MV-4-11 (cell line): Measurements from ENCODE around the gene DLGAP4.

Source experiments
- DNase-seq: peaks from one replicate; lab custom pipeline; 2025; lab: John Stamatoyannopoulos, UW

The DLGAP4 gene

GRCh38 chr20:36333841-36334240 is 27.7 kb downstream of the DLGAP4 start:
- no peak for DNase-seq

- DNase-seq, result no peak
These were observed 28.4 kb downstream of the DLGAP4 start for GRCh38 chr20:36334281-36335205.

GRCh38 chr20:36335206-36335870 is 29.2 kb downstream of the DLGAP4 start:
- DNase-seq, result no peak

- DNase-seq, result no peak
These were observed 30.1 kb downstream of the DLGAP4 start for GRCh38 chr20:36336204-36336603.

- no peak for DNase-seq
These were observed 31.0 kb downstream of the DLGAP4 start for GRCh38 chr20:36336954-36337704.

GRCh38 chr20:36337886-36338285 is 31.7 kb downstream of the DLGAP4 start:
- DNase-seq, result no peak

GRCh38 chr20:36339646-36340592 is 33.8 kb downstream of the DLGAP4 start:
- DNase-seq, result no peak

GRCh38 chr20:36340593-36340990 is 34.5 kb downstream of the DLGAP4 start:
- no peak for DNase-seq

GRCh38 chr20:36341331-36342020 is 35.3 kb downstream of the DLGAP4 start:
- no peak for DNase-seq

- DNase-seq, result no peak
These were observed 36.4 kb downstream of the DLGAP4 start for GRCh38 chr20:36342331-36343120.

- no peak for DNase-seq
These were observed 37.5 kb downstream of the DLGAP4 start for GRCh38 chr20:36343641-36344040.

- no peak for DNase-seq
These were observed 38.5 kb downstream of the DLGAP4 start for GRCh38 chr20:36344517-36345132.

- no peak for DNase-seq
These were observed 40.1 kb downstream of the DLGAP4 start for GRCh38 chr20:36346256-36346655.

- no peak for DNase-seq
These were observed 43.4 kb downstream of the DLGAP4 start for GRCh38 chr20:36349384-36350170.

- DNase-seq, result no peak
These were observed 44.3 kb downstream of the DLGAP4 start for GRCh38 chr20:36350439-36350838.

- DNase-seq, result no peak
These were observed 45.8 kb downstream of the DLGAP4 start for GRCh38 chr20:36351937-36352336.

GRCh38 chr20:36352843-36353553 is 46.9 kb downstream of the DLGAP4 start:
- no peak for DNase-seq

- no peak for DNase-seq
These were observed 47.6 kb downstream of the DLGAP4 start for GRCh38 chr20:36353740-36354139.
